Endothelial cell (in vitro differentiated cells): ENCODE measurements around the gene OGFRL1. TPM values are rescaled to one million over a fixed set of nuclear protein-coding genes. Genes with fewer than 3 reads are reported as not detected.

ENCODE experiments used
- DNase-seq: peaks from one replicate; pipeline ENCODE4 v3.0.0; 2021; ENCODE audit warnings: low spot score
- H3K27ac Mint-ChIP-seq: one replicate; pipeline ENCODE4 v1.8.0; 2021; ENCODE audit warnings: mixed read lengths, inconsistent platforms; ENCODE audit not compliant: unreplicated experiment
- H3K27me3 Mint-ChIP-seq: one replicate; pipeline ENCODE4 v1.8.0; 2021; ENCODE audit warnings: mild to moderate bottlenecking, moderate library complexity, mixed read lengths, inconsistent platforms; ENCODE audit not compliant: unreplicated experiment
- H3K36me3 Mint-ChIP-seq: one replicate; pipeline ENCODE4 v1.8.0; 2021; ENCODE audit warnings: mild to moderate bottlenecking, low read depth, mixed read lengths, inconsistent platforms; ENCODE audit not compliant: unreplicated experiment
- H3K4me1 Mint-ChIP-seq: one replicate; pipeline ENCODE4 v1.8.0; 2021; ENCODE audit warnings: mild to moderate bottlenecking, mixed read lengths, inconsistent platforms; ENCODE audit not compliant: unreplicated experiment
- H3K4me3 Mint-ChIP-seq: one replicate; pipeline ENCODE4 v1.8.0; 2021; ENCODE audit warnings: mild to moderate bottlenecking, mixed read lengths, inconsistent platforms; ENCODE audit not compliant: unreplicated experiment
- H3K9me3 Mint-ChIP-seq: one replicate; pipeline ENCODE4 v1.8.0; 2021; ENCODE audit warnings: mixed read lengths, inconsistent platforms; ENCODE audit not compliant: unreplicated experiment
- total RNA-seq: library from RNA; stranded (reverse); fragmentation: NEBNext Ultra II Directional; extraction: Animal tissue kit (Norgen Biotek cat#: 25700); gene quantifications from one replicate; pipeline ENCODE4 v1.2.1, GENCODE V29; 2021; ENCODE audit not compliant: unreplicated experiment
- TF ChIP-seq, protein P1 (sequence below): fragments of 200-600 bp; sonication (generic); IDR thresholded peaks from one replicate; pipeline ENCODE4 v1.5.0; 2021; ENCODE audit warnings: antibody characterized with exemption; ENCODE audit not compliant: unreplicated experiment

The OGFRL1 gene
- total RNA-seq, 1 donor from 2014 or later = 6.0 TPM

DNA sequence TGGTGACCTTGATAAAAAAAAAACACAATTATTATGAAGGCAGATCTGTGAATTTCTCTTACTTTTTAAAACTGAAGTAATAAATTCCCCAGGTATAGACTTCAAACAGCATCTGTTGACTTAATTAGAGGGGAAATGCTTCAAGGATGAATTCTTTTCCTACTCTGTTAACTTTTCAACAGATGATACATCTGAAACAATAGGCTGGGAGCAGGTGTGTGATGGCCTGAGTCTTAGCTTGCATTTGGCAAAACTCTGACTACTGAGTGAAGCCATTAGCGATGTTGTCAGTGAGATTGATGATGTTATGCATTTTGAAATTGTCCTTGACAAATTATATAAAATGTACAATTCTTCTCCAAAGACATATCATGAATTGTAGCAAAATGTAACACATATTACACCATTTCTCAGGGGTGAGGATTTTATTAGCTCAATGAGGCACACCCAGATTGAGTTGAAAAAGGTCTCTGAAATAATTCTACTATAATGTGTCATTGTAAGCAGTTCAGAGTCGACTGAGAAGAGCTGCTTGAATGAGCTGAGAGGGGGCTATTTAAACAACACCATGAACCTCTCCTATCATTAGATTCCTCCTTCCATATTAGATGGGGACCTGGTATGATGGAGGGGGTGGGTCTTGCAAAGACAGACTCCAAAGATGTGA is 39.6 kb upstream of the OGFRL1 start:
- TF ChIP-seq, protein P1, sequence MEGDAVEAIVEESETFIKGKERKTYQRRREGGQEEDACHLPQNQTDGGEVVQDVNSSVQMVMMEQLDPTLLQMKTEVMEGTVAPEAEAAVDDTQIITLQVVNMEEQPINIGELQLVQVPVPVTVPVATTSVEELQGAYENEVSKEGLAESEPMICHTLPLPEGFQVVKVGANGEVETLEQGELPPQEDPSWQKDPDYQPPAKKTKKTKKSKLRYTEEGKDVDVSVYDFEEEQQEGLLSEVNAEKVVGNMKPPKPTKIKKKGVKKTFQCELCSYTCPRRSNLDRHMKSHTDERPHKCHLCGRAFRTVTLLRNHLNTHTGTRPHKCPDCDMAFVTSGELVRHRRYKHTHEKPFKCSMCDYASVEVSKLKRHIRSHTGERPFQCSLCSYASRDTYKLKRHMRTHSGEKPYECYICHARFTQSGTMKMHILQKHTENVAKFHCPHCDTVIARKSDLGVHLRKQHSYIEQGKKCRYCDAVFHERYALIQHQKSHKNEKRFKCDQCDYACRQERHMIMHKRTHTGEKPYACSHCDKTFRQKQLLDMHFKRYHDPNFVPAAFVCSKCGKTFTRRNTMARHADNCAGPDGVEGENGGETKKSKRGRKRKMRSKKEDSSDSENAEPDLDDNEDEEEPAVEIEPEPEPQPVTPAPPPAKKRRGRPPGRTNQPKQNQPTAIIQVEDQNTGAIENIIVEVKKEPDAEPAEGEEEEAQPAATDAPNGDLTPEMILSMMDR = no peak
- no peak for DNase-seq
- Mint-ChIP-seq H3K27me3 (no peaks in the 10 kb centered on the region), H3K9me3 (no peaks in the 10 kb centered on the region), H3K4me1 (peaks cover 26% of the 10 kb centered on the region), H3K4me3 (no peak overlapping the region), H3K36me3 (no peaks in the 10 kb centered on the region), H3K27ac (no peak overlapping the region)

DNA sequence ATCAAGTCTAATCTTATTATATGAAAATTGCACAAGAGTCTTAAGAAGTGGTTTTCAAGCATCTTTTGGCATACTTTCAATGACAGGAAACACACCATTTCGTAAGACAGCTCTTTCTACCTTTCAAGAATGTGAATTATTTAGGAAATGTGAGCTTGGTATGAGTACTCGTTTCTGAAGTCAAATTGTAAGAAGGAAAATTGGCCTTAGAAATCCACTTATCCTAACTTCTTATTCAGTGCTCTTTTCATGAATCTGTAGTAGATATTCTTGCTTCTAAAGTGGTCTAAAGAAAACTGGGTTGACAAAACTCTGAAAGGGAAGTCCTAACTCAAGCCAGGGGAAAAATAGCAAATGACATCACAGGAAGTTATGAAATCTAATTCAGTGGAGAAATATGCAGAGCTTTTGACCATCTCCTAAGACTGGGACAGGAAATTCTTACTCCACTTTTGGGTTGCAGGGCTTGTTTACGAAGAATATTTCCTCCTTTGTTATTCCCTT is 38.5 kb upstream of the OGFRL1 start:
- H3K9me3 Mint-ChIP-seq = no peaks in the 10 kb centered on the region
- no peaks in the 10 kb centered on the region for H3K36me3 Mint-ChIP-seq
- H3K27ac Mint-ChIP-seq = peak overlapping the region; percentile 27
- TF ChIP-seq, protein P1 = no peak
- H3K4me3 Mint-ChIP-seq = no peak overlapping the region
- no peaks in the 10 kb centered on the region for H3K27me3 Mint-ChIP-seq
- H3K4me1 Mint-ChIP-seq = peaks cover 26% of the 10 kb centered on the region
- no peak for DNase-seq

DNA sequence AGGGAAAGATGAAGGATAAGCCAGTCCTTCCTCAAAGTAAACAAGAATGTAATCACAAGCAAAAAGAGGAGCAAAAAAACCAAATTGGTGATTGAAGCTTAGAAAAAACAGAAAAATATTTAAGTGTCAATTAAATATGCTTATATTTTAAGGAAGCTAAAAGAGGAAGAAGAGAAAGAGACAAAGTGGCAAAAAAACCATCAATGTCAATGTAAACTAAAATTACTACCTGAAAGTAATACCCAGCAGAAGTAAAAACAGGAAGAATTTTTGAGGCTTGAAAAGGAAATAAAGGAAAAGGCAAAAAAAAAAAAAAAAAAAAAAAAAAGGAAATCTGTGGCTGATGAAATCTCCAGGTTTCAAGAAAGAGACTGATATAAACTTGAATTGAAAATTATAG is 36.2 kb upstream of the OGFRL1 start:
- peaks cover 28% of the 10 kb centered on the region for H3K4me1 Mint-ChIP-seq
- H3K9me3 Mint-ChIP-seq = no peaks in the 10 kb centered on the region
- no peaks in the 10 kb centered on the region for H3K36me3 Mint-ChIP-seq
- no peaks in the 10 kb centered on the region for H3K27me3 Mint-ChIP-seq
- no peak for DNase-seq
- H3K27ac Mint-ChIP-seq = peak overlapping the region; percentile 78
- no peak overlapping the region for H3K4me3 Mint-ChIP-seq
- TF ChIP-seq, protein P1 = no peak

DNA sequence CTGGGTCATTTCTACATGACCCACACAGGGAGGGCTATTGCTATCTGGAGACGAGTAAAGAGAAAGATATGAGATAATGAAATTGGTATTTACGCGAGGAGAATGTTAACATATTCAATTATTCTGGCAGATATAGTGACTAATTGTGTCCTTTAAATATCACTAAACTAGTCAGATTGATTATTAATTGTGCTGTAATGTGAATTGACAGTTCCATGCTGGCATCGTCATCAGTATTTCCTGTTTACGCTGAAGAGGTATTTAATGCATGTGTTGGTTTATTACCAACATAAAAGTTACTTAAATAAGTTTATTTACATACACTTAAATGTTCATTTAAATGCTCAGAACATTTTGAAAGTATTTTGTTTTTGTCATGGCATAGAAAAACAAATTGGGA is 35.7 kb upstream of the OGFRL1 start:
- no peak for DNase-seq
- Mint-ChIP-seq H3K9me3 (no peaks in the 10 kb centered on the region), H3K4me3 (no peak overlapping the region), H3K27me3 (peaks cover 1% of the 10 kb centered on the region), H3K4me1 (peaks cover 29% of the 10 kb centered on the region), H3K36me3 (no peaks in the 10 kb centered on the region), H3K27ac (peak overlapping the region; percentile 78)
- TF ChIP-seq, protein P1 = no peak

DNA sequence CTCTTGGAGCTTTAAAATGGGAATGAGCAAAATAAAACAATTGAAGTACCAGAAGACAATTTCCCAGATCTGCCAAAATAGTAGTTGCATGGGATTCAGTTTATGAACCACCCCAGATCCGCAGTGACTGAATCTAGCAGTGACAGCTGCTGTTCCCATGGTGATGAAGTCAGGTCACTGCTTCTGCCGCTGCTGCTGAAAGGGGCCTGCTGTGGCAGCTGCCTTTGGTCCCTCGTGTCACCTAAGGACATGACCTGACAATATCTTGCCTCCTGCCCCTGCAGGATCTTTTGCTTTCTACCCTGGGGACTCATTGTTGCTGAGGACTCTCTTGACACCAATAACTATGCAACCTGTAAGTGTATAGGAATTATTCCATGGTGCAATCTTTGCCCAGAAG is 34.3 kb upstream of the OGFRL1 start:
- H3K27ac Mint-ChIP-seq = no peak overlapping the region
- peaks cover 26% of the 10 kb centered on the region for H3K4me1 Mint-ChIP-seq
- TF ChIP-seq, protein P1 = no peak
- H3K4me3 Mint-ChIP-seq = no peak overlapping the region
- H3K36me3 Mint-ChIP-seq = no peaks in the 10 kb centered on the region
- no peak for DNase-seq
- H3K9me3 Mint-ChIP-seq = no peaks in the 10 kb centered on the region
- H3K27me3 Mint-ChIP-seq = peaks cover 1% of the 10 kb centered on the region
